Upper lobe of right lung (tissue), 1 donor: Measurements from ENCODE around the gene FEM1A. TPM values are rescaled to one million over a fixed set of nuclear protein-coding genes. Genes with fewer than 3 reads are reported as not detected.
"Not testable (repeated sequence)": the region's sequence is repeated elsewhere in the genome, so short reads cannot be mapped to it uniquely, and the experiment has no call there.

Experiments
- ATAC-seq: fragments of 200-7000 bp; cut with Tn5 transposase; one replicate; pipeline ENCODE4 v1.9.1; 2020; ENCODE audit warnings: mild to moderate bottlenecking, moderate library complexity
- DNase-seq: peaks from one replicate; pipeline ENCODE4 v3.0.0-alpha.2; 2020
- H3K27ac ChIP-seq: fragments of 200-600 bp; one replicate; pipeline ENCODE4 v1.8.0; 2022
- H3K27me3 ChIP-seq: fragments of 200-600 bp; one replicate; pipeline ENCODE4 v1.8.0; 2022; ENCODE audit warnings: mild to moderate bottlenecking
- H3K36me3 ChIP-seq: fragments of 200-600 bp; one replicate; pipeline ENCODE4 v1.8.0; 2022
- H3K4me1 ChIP-seq: fragments of 200-600 bp; one replicate; pipeline ENCODE4 v1.8.0; 2022
- H3K4me3 ChIP-seq: fragments of 200-600 bp; one replicate; pipeline ENCODE4 v1.8.0; 2022; ENCODE audit warnings: mild to moderate bottlenecking
- H3K9me3 ChIP-seq: fragments of 200-600 bp; one replicate; pipeline ENCODE4 v1.8.0; 2022
- CTCF ChIP-seq: fragments of 200-600 bp; IDR thresholded peaks from one replicate; pipeline ENCODE4 v1.8.0; 2022; ENCODE audit warnings: antibody characterized with exemption
- intact Hi-C: fragments of 100-400 bp; cut with DNase I; formaldehyde crosslinking; loops from one replicate; pipeline ENCODE4 v1.11.0; 2022
- total RNA-seq: library from RNA; stranded (reverse); fragmentation: NEBNext Ultra II Directional; extraction: Animal tissue kit (Norgen Biotek cat#: 25700); gene quantifications from one replicate; pipeline ENCODE4 v1.2.1, GENCODE V29; 2021
- donor health status: DM: no; HTN: yes; CAD: no; lungs with severe emphysema.

The FEM1A gene
- total RNA-seq, 1 donor from 2014 or later, result 12.4 TPM

DNA sequence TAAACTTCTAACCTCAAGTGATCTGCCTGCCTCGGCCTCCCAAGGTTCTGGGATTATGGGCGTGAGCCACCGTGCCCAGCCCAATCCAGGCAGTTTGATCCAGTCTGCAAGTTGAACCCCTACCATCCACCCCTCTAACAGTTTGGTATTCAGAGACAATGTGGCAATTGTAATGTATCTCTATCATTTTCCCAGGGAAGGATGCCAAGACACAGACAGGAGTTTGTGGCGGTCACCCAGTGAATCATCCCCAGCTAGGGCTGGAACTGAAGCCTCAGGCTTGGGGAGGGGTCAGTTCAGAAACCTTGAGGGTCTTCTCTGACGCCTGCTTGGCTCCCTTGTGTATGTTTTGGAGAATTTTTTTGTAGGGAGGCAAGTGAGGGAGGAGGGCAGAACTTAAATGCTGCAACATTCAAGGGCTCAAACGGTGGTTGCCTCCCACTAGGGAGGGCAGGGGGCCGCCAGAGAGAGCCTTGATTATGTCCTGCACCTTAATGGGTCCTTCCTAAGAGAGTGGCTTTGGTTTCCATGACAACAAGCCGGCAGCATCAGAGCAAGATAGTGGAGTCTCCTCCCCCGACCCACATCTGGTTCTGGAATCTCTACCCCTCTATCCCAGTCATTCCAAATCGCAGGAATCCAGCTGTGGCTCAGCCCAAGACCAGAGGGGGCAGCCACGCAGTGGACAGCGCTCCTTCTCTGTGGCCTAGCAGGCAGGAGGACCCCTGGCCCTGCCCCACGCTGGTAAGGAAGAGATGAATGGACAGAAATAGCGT, 14.9 kb upstream of the FEM1A start:
- TF ChIP-seq CTCF, result no peak
- H3K9me3 ChIP-seq, result no peaks in the 10 kb centered on the region
- H3K4me1 ChIP-seq, result no peaks in the 10 kb centered on the region
- intact Hi-C loops, result no loop called here
- no peak overlapping the region for H3K4me3 ChIP-seq
- DNase-seq (no peak), ATAC-seq (no peak)
- no peaks in the 10 kb centered on the region for H3K36me3 ChIP-seq
- H3K27ac ChIP-seq, result no peak overlapping the region
- H3K27me3 ChIP-seq, result peaks cover 8% of the 10 kb centered on the region

GRCh38 chr19:4778124-4778523, 13.4 kb upstream of the FEM1A start:
- H3K27ac ChIP-seq, DNase-seq, ATAC-seq, H3K4me3 ChIP-seq, H3K36me3 ChIP-seq, intact Hi-C loops, H3K4me1 ChIP-seq, H3K27me3 ChIP-seq, H3K9me3 ChIP-seq: not testable (repeated sequence)

DNA sequence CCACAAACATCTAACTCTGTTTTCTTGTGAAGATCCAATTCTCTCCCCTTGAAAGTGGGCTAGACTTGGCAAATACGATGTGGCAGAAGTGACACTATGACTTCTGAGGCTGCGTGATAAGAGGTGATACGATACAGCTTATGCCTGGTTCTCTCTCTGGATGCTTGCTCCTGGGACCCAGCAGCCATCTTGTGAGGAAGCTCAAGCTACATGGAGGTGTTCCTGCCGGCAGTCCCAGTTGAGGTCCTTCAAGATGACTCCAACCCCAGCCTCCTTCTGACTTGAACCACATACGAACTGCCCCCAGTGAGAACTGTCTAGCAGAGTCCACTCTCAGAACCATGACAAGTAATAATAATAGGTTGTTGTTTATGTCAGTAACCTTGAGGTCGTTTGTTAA, 10.7 kb upstream of the FEM1A start:
- H3K4me3 ChIP-seq, result no peak overlapping the region
- intact Hi-C loops, result no loop called here

DNA sequence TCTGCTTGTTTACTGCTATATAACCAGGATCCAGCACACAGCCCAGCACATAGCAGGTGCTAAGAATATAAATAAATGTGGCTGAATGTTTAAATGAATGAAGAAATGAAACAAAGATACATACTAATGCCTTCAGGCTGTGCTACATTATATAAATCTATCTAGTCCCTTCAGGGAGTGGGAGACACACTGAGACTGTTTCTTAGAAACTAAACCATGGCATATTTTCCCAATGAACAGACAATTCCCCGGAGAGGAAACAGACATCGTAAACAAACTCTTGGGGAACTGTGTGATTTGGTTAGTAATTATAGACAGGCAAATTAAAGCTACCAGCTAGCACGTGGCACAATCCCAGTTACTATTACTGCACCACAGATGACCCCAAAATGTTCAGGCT, 9.7 kb upstream of the FEM1A start:
- TF ChIP-seq CTCF, result no peak
- Histone ChIP-seq H3K27ac (no peak overlapping the region), H3K36me3 (no peaks in the 10 kb centered on the region), H3K4me1 (no peaks in the 10 kb centered on the region), H3K4me3 (no peak overlapping the region), H3K27me3 (peaks cover 15% of the 10 kb centered on the region), H3K9me3 (no peaks in the 10 kb centered on the region)
- intact Hi-C loops, result no loop called here
- DNase-seq (no peak), ATAC-seq (no peak)

More for the DNA sequence above, 10.7 kb upstream of the FEM1A start:
- H3K36me3 ChIP-seq, result no peaks in the 10 kb centered on the region
- peaks cover 21% of the 10 kb centered on the region for H3K27me3 ChIP-seq
- H3K27ac ChIP-seq, result no peak overlapping the region
- H3K4me1 ChIP-seq, result no peaks in the 10 kb centered on the region
- no peak for ATAC-seq
- TF ChIP-seq CTCF, result no peak
- H3K9me3 ChIP-seq, result no peaks in the 10 kb centered on the region
- DNase-seq, result no peak

DNA sequence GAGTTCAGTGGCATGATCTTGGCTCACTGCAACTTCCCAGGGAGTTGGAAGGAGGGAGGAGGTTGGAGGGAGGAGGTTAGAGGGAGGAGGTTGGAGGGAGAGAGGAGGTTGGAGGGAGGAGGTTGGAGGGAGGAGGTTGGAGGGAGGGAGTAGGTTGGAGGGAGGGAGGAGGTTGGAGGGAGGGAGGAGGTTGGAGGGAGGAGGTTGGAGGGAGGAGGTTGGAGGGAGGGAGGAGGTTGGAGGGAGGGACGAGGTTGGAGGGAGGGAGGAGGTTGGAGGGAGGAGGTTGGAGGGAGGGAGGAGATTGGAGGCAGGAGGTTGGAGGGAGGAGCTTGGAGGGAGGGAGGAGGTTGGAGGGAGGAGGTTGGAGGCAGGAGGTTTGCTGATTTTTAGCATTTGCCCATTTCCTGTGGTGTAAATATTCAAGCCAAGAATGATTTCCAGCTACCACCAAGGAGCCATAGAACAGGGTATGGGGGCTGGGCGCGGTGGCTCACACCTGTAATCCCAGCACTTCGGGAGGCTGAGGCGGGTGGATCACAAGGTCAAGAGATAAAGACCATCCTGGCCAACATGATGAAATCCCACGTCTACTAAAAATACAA, 5.0 kb upstream of the FEM1A start:
- DNase-seq, H3K9me3 ChIP-seq, H3K27ac ChIP-seq, ATAC-seq, H3K4me1 ChIP-seq, H3K36me3 ChIP-seq, H3K4me3 ChIP-seq: not testable (repeated sequence)
- intact Hi-C loops, result loop anchor here (5.0 kb wide), 1 partner anchor 54 kb away; no protein-coding TSS in a partner anchor
- H3K27me3 ChIP-seq, result peaks cover 15% of the 10 kb centered on the region

GRCh38 chr19:4792019-4792865, 708 bp downstream of the FEM1A start:
- DNase-seq, result peak; percentile 67
- H3K27me3 ChIP-seq, intact Hi-C loops, H3K9me3 ChIP-seq, ATAC-seq: not testable (repeated sequence)
- Histone ChIP-seq H3K4me1 (peaks cover 27% of the 10 kb centered on the region), H3K36me3 (peaks cover 44% of the 10 kb centered on the region), H3K4me3 (peak overlapping the region; percentile 88), H3K27ac (peak overlapping the region; percentile 92)

GRCh38 chr19:4792866-4793195, 1.3 kb downstream of the FEM1A start:
- H3K27me3 ChIP-seq, H3K27ac ChIP-seq, DNase-seq, ATAC-seq, H3K9me3 ChIP-seq, intact Hi-C loops: not testable (repeated sequence)
- H3K36me3 ChIP-seq, result peaks cover 48% of the 10 kb centered on the region
- peaks cover 27% of the 10 kb centered on the region for H3K4me1 ChIP-seq
- peak overlapping the region; percentile 88 for H3K4me3 ChIP-seq

DNA sequence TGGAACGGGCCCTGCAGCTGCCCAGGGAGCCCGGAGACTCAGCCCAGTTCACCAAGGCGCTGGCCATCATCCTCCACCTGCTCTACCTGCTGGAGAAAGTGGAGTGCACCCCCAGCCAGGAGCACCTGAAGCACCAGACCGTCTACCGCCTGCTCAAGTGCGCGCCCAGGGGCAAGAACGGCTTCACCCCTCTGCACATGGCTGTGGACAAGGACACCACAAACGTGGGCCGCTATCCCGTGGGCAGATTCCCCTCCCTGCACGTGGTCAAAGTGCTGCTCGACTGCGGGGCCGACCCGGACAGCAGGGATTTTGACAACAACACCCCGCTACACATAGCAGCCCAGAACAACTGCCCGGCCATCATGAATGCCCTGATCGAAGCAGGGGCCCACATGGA, 1.7 kb downstream of the FEM1A start:
- DNase-seq, ATAC-seq, H3K27me3 ChIP-seq, H3K27ac ChIP-seq, H3K4me3 ChIP-seq, H3K9me3 ChIP-seq, intact Hi-C loops: not testable (repeated sequence)
- peaks cover 48% of the 10 kb centered on the region for H3K36me3 ChIP-seq
- H3K4me1 ChIP-seq, result peaks cover 27% of the 10 kb centered on the region
